Mesothelial cell of epicardium (in vitro differentiated cells): ENCODE results near the gene DND1. TPM values are rescaled to one million over a fixed set of nuclear protein-coding genes. Genes with fewer than 3 reads are reported as not detected.
"Not testable (repeated sequence)": the region's sequence is repeated elsewhere in the genome, so short reads cannot be mapped to it uniquely, and the experiment has no call there.

ENCODE experiments used
- DNase-seq, 2 experiments: peaks; one replicate each; pipeline ENCODE4 v3.0.0; 2021; ENCODE audit warnings: low spot score in 2 of 2; ENCODE audit not compliant: unreplicated experiment in 2 of 2
- H3K27ac Mint-ChIP-seq: 2 replicates; pipeline ENCODE4 v1.8.0; 2021; ENCODE audit warnings: mixed read lengths
- H3K27me3 Mint-ChIP-seq: 2 replicates; pipeline ENCODE4 v1.8.0; 2021; ENCODE audit warnings: low read depth, mixed read lengths
- H3K36me3 Mint-ChIP-seq: 2 replicates; pipeline ENCODE4 v1.8.0; 2021; ENCODE audit warnings: mixed read lengths
- H3K4me1 Mint-ChIP-seq: 2 replicates; pipeline ENCODE4 v1.8.0; 2021; ENCODE audit warnings: mixed read lengths
- H3K4me3 Mint-ChIP-seq: 2 replicates; pipeline ENCODE4 v1.8.0; 2021; ENCODE audit warnings: mild to moderate bottlenecking, moderate library complexity, mixed read lengths
- H3K9me3 Mint-ChIP-seq: 2 replicates; pipeline ENCODE4 v1.8.0; 2021; ENCODE audit warnings: mixed read lengths
- total RNA-seq: library from RNA; stranded (reverse); gene quantifications from 3 replicates; pipeline ENCODE4 v1.2.1, GENCODE V29; 2021
- TF ChIP-seq, protein P1 (sequence below): fragments of 200-600 bp; sonication (generic); IDR thresholded peaks from one replicate; pipeline ENCODE4 v1.5.0; 2021; ENCODE audit warnings: antibody characterized with exemption; ENCODE audit not compliant: unreplicated experiment

Gene DND1
- total RNA-seq, 1 donor from 2014 or later: 3.5 TPM

DNA sequence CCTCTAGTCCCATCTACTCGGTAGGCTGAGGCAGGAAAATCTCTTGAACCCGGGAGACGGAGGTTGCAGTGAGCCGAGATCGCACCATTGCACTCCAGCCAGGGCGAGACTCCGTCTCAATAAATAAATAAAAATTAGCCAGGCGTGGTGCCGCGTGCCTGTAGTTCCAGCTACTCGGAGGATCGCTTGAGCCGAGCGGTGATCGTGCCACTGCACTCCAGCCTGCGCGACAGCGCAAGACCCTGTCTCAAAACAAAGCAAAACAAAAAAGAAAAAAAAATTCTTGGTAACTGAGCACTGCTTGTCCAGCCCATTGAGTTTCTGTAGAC lies 9.4 kb downstream of the DND1 start:
- H3K27ac Mint-ChIP-seq: peak overlapping the region; percentile 97
- no peaks in the 10 kb centered on the region for H3K27me3 Mint-ChIP-seq
- H3K4me1 Mint-ChIP-seq: peaks cover 16% of the 10 kb centered on the region
- DNase-seq: no peak
- peaks cover 42% of the 10 kb centered on the region for H3K36me3 Mint-ChIP-seq
- H3K9me3 Mint-ChIP-seq: no peaks in the 10 kb centered on the region
- H3K4me3 Mint-ChIP-seq: peak overlapping the region; percentile 99
- TF ChIP-seq, protein P1, sequence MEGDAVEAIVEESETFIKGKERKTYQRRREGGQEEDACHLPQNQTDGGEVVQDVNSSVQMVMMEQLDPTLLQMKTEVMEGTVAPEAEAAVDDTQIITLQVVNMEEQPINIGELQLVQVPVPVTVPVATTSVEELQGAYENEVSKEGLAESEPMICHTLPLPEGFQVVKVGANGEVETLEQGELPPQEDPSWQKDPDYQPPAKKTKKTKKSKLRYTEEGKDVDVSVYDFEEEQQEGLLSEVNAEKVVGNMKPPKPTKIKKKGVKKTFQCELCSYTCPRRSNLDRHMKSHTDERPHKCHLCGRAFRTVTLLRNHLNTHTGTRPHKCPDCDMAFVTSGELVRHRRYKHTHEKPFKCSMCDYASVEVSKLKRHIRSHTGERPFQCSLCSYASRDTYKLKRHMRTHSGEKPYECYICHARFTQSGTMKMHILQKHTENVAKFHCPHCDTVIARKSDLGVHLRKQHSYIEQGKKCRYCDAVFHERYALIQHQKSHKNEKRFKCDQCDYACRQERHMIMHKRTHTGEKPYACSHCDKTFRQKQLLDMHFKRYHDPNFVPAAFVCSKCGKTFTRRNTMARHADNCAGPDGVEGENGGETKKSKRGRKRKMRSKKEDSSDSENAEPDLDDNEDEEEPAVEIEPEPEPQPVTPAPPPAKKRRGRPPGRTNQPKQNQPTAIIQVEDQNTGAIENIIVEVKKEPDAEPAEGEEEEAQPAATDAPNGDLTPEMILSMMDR: no peak

DNA sequence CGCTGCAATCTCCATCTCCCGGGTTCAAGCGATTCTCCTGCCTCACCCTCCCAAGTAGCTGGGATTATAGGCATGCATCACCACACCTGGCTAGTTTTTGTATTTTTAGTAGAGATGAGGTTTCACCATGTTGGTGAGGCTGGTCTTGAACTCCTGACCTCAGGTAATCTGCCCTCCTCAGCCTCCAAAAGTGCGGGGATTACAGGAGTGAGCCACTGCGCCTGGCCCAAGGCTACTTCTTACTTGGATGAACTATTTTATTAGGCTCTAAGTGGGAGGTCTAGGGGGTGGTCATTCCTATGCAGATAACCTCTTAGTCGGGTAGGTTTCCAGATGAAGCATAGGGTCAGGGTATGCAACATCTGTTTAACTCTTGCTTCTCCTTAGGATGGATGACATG lies 13.0 kb downstream of the DND1 start:
- not testable (repeated sequence) for H3K4me1 Mint-ChIP-seq

DNA sequence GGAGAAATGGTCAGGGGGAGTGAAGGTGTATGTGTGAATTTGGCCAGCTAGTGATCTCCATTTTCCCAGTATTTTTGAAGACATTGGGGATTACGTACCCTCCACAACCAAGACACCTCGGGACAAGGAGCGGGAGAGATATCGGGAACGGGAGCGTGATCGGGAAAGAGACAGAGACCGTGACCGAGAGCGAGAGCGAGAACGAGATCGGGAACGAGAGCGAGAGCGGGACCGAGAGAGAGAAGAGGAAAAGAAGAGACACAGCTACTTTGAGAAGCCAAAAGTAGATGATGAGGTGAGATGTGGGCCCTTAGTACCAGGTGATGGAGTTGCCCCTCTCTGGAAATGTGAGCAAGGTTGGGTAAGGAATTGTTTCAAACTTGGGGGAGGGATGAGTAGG lies 14.5 kb downstream of the DND1 start:
- no peaks in the 10 kb centered on the region for H3K4me1 Mint-ChIP-seq
- H3K36me3 Mint-ChIP-seq: peaks cover 62% of the 10 kb centered on the region
- TF ChIP-seq, protein P1: no peak

More for the DNA sequence above, 13.0 kb downstream of the DND1 start:
- peaks cover 48% of the 10 kb centered on the region for H3K36me3 Mint-ChIP-seq
- H3K27ac Mint-ChIP-seq, H3K27me3 Mint-ChIP-seq, H3K9me3 Mint-ChIP-seq, DNase-seq, H3K4me3 Mint-ChIP-seq: not testable (repeated sequence)

DNA sequence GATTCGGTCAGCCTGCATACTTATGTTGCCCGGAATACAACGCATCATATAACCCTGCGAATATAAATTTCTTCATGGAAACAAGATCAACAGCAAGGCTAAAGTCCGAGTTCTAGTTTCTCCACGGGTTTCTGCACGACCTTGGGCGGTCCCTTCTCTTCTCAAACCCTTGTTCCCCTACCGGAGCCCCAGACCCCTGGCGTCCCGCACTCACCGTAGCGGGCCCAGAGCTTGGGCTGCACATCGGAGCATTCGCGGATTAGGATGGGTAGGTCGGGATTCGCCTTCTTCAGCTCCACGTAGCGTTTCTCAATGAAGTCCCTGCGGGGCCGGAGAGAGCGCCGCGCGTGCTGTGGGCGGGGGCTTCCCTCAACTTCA lies 26.3 kb downstream of the DND1 start:
- no peak for DNase-seq
- H3K27ac Mint-ChIP-seq: peak overlapping the region; percentile 41
- no peaks in the 10 kb centered on the region for H3K27me3 Mint-ChIP-seq
- TF ChIP-seq, protein P1: no peak
- H3K4me1 Mint-ChIP-seq: peaks cover 20% of the 10 kb centered on the region
- H3K4me3 Mint-ChIP-seq: peak overlapping the region; percentile 97
- peaks cover 14% of the 10 kb centered on the region for H3K36me3 Mint-ChIP-seq
- no peaks in the 10 kb centered on the region for H3K9me3 Mint-ChIP-seq

More for the DNA sequence above, 14.5 kb downstream of the DND1 start:
- no peaks in the 10 kb centered on the region for H3K27me3 Mint-ChIP-seq
- no peak overlapping the region for H3K27ac Mint-ChIP-seq
- no peaks in the 10 kb centered on the region for H3K9me3 Mint-ChIP-seq
- no peak overlapping the region for H3K4me3 Mint-ChIP-seq
- no peak for DNase-seq

DNA sequence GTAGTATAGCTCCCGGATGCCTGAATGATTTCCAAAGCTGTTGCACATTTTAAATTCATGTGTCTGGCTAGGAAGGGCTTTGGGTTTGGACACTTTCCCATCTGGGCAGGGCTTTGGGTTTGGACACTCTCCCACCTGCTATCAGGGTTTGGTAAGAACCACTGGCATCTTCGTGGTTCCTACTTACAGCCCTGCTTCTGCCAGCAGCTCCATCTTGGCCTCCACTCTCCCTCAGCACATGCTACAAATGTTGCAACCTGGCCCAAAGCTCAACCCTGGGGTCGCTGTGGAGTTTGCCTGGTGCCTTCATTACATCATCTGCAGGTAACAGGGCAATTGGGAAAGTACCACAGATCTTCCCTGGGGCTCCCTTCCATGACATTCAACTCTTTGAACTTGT lies 30.7 kb downstream of the DND1 start:
- Mint-ChIP-seq H3K4me1 (peaks cover 26% of the 10 kb centered on the region), H3K4me3 (no peak overlapping the region), H3K27me3 (no peaks in the 10 kb centered on the region), H3K9me3 (peaks cover 2% of the 10 kb centered on the region), H3K36me3 (no peaks in the 10 kb centered on the region), H3K27ac (no peak overlapping the region)
- no peak for DNase-seq
- TF ChIP-seq, protein P1: no peak

DNA sequence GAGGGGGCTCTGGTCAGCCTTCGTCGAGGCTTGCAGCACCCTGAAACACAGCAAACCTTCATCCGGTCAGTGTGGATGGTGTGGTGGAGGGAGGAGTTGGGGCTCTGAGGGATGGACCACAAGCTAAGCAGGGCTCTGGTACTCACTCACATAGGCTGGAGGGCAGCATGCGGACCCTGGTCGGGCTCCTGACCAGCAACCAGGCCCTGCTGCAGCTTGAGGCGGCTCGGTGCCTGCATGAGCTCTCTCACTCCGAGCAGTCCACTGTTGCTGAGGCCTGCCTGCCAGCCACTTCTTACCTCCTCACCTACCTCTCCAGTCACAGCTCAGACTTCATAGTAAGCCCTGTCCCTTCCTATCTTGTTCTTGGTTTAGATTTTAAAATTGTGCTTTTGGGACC lies 31.7 kb downstream of the DND1 start:
- no peaks in the 10 kb centered on the region for H3K36me3 Mint-ChIP-seq
- TF ChIP-seq, protein P1: no peak
- H3K4me1 Mint-ChIP-seq: peaks cover 23% of the 10 kb centered on the region
- no peak overlapping the region for H3K4me3 Mint-ChIP-seq
- no peaks in the 10 kb centered on the region for H3K27me3 Mint-ChIP-seq
- DNase-seq: no peak
- no peak overlapping the region for H3K27ac Mint-ChIP-seq
- H3K9me3 Mint-ChIP-seq: peaks cover 2% of the 10 kb centered on the region
